Activated naive CD8-positive, alpha-beta T cell treated with anti-CD3 and anti-CD28 coated beads for 36 hours (primary cell): Measurements from ENCODE around the gene CT45A7. TPM values are rescaled to one million over a fixed set of nuclear protein-coding genes. Genes with fewer than 3 reads are reported as not detected.
"Not testable (repeated sequence)": the region's sequence is repeated elsewhere in the genome, so short reads cannot be mapped to it uniquely, and the experiment has no call there.

ENCODE experiments used
- DNase-seq: peaks from one replicate; pipeline ENCODE4 v3.0.0; 2021
- H3K27ac Mint-ChIP-seq: one replicate; pipeline ENCODE4 v1.8.0; 2022; ENCODE audit warnings: mild to moderate bottlenecking, moderate library complexity, mixed read lengths
- H3K27me3 Mint-ChIP-seq: one replicate; pipeline ENCODE4 v1.8.0; 2022; ENCODE audit warnings: mild to moderate bottlenecking, mixed read lengths
- H3K36me3 Mint-ChIP-seq: one replicate; pipeline ENCODE4 v1.8.0; 2021; ENCODE audit warnings: mild to moderate bottlenecking, mixed read lengths
- H3K4me1 Mint-ChIP-seq: one replicate; pipeline ENCODE4 v1.8.0; 2021; ENCODE audit warnings: mixed read lengths
- H3K4me3 Mint-ChIP-seq: one replicate; pipeline ENCODE4 v1.8.0; 2022; ENCODE audit warnings: mild to moderate bottlenecking, moderate library complexity, mixed read lengths
- H3K9me3 Mint-ChIP-seq: one replicate; pipeline ENCODE4 v1.8.0; 2022; ENCODE audit warnings: mixed read lengths
- total RNA-seq, 2 experiments: library from RNA; stranded (reverse); gene quantifications; one replicate each; pipeline ENCODE4 v1.2.3, GENCODE V29; 2021

CT45A7 gene, protein sequence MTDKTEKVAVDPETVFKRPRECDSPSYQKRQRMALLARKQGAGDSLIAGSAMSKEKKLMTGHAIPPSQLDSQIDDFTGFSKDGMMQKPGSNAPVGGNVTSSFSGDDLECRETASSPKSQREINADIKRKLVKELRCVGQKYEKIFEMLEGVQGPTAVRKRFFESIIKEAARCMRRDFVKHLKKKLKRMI
- not detected for total RNA-seq

DNA sequence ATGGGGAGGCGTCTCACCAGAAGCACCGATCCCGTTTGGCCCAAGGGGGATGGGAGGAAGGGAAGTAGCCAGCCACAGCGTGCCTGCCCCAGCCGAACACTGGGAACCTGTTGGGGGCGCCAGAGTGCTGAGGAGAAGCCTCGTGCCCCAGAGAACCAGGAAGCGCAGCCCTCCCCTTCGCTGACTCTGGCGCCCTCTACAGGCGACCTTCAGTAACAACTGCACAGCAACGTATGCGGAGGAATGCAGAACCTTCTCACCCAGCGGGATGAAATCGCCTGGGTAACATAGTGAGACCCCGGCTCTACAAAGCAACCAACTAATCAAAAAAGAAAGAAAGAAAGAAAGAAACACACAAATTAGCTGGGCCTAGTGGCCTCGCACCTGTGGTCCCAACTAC is at the start of gene CT45A7:
CT45A7 (minus strand) TSS at position 101 of the 400 bp plus-strand sequence. CDS start 3,747 bp downstream, outside the sequence.
- not testable (repeated sequence) for H3K4me3 Mint-ChIP-seq, H3K27me3 Mint-ChIP-seq, H3K36me3 Mint-ChIP-seq, H3K4me1 Mint-ChIP-seq, H3K9me3 Mint-ChIP-seq, DNase-seq, H3K27ac Mint-ChIP-seq

DNA sequence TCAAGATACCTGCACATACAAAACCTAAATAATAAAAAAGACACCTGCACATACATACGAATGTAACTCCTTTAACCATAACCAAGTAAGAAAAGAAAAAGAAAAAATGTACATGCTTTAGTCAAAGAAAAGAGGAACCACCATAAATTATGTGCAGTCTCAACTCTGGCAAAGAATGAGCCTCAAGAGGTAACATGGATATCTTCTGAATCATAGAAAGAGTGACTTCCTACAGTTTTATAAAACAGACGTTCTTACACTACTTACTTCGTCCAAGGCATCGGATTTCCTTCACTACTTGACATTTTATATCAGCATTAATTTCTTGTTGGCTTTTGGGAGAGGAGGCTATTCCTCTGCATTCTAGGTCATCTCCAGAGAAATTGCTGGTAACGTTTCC is 45.7 kb upstream of the CT45A7 start:
- H3K27ac Mint-ChIP-seq, H3K9me3 Mint-ChIP-seq, H3K4me1 Mint-ChIP-seq, H3K27me3 Mint-ChIP-seq, H3K36me3 Mint-ChIP-seq, DNase-seq, H3K4me3 Mint-ChIP-seq: not testable (repeated sequence)

DNA sequence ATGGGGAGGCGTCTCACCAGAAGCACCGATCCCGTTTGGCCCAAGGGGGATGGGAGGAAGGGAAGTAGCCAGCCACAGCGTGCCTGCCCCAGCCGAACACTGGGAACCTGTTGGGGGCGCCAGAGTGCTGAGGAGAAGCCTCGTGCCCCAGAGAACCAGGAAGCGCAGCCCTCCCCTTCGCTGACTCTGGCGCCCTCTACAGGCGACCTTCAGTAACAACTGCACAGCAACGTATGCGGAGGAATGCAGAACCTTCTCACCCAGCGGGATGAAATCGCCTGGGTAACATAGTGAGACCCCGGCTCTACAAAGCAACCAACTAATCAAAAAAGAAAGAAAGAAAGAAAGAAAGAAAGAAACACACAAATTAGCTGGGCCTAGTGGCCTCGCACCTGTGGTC is 34.6 kb upstream of the CT45A7 start, which contains the start of gene CT45A9:
CT45A9 (minus strand) TSS at position 101 of the 400 bp plus-strand sequence. CDS start 3,751 bp downstream, outside the sequence.
- H3K4me3 Mint-ChIP-seq, H3K36me3 Mint-ChIP-seq, H3K9me3 Mint-ChIP-seq, H3K4me1 Mint-ChIP-seq, H3K27ac Mint-ChIP-seq, H3K27me3 Mint-ChIP-seq, DNase-seq: not testable (repeated sequence)

DNA sequence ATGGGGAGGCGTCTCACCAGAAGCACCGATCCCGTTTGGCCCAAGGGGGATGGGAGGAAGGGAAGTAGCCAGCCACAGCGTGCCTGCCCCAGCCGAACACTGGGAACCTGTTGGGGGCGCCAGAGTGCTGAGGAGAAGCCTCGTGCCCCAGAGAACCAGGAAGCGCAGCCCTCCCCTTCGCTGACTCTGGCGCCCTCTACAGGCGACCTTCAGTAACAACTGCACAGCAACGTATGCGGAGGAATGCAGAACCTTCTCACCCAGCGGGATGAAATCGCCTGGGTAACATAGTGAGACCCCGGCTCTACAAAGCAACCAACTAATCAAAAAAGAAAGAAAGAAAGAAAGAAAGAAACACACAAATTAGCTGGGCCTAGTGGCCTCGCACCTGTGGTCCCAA is 17.4 kb upstream of the CT45A7 start, which contains the start of gene CT45A8:
CT45A8 (minus strand) TSS at position 101 of the 400 bp plus-strand sequence. CDS start 3,755 bp downstream, outside the sequence.
- not testable (repeated sequence) for DNase-seq, H3K36me3 Mint-ChIP-seq, H3K27me3 Mint-ChIP-seq, H3K9me3 Mint-ChIP-seq, H3K4me3 Mint-ChIP-seq, H3K4me1 Mint-ChIP-seq, H3K27ac Mint-ChIP-seq

DNA sequence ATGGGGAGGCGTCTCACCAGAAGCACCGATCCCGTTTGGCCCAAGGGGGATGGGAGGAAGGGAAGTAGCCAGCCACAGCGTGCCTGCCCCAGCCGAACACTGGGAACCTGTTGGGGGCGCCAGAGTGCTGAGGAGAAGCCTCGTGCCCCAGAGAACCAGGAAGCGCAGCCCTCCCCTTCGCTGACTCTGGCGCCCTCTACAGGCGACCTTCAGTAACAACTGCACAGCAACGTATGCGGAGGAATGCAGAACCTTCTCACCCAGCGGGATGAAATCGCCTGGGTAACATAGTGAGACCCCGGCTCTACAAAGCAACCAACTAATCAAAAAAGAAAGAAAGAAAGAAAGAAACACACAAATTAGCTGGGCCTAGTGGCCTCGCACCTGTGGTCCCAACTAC is 17.2 kb downstream of the CT45A7 start, which contains the start of gene CT45A2:
CT45A2 (minus strand) TSS at position 101 of the 400 bp plus-strand sequence. CDS start 3,747 bp downstream, outside the sequence.
- H3K27me3 Mint-ChIP-seq, DNase-seq, H3K4me3 Mint-ChIP-seq, H3K36me3 Mint-ChIP-seq, H3K4me1 Mint-ChIP-seq, H3K27ac Mint-ChIP-seq, H3K9me3 Mint-ChIP-seq: not testable (repeated sequence)

DNA sequence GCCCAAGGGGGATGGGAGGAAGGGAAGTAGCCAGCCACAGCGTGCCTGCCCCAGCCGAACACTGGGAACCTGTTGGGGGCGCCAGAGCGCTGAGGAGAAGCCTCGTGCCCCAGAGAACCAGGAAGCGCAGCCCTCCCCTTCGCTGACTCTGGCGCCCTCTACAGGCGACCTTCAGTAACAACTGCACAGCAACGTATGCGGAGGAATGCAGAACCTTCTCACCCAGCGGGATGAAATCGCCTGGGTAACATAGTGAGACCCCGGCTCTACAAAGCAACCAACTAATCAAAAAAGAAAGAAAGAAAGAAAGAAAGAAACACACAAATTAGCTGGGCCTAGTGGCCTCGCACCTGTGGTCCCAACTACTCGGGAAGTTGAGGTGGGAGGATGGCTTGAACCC is 34.4 kb downstream of the CT45A7 start, which contains the start of gene CT45A6:
CT45A6 (minus strand) TSS at position 101 of the 400 bp plus-strand sequence. CDS start 3,794 bp downstream, outside the sequence.
- H3K9me3 Mint-ChIP-seq, H3K4me1 Mint-ChIP-seq, H3K27me3 Mint-ChIP-seq, H3K4me3 Mint-ChIP-seq, DNase-seq, H3K27ac Mint-ChIP-seq, H3K36me3 Mint-ChIP-seq: not testable (repeated sequence)

DNA sequence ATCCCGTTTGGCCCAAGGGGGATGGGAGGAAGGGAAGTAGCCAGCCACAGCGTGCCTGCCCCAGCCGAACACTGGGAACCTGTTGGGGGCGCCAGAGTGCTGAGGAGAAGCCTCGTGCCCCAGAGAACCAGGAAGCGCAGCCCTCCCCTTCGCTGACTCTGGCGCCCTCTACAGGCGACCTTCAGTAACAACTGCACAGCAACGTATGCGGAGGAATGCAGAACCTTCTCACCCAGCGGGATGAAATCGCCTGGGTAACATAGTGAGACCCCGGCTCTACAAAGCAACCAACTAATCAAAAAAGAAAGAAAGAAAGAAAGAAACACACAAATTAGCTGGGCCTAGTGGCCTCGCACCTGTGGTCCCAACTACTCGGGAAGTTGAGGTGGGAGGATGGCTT is 51.7 kb downstream of the CT45A7 start, which contains the start of gene CT45A5:
CT45A5 (minus strand) TSS at position 101 of the 400 bp plus-strand sequence. CDS start 3,774 bp downstream, outside the sequence.
- H3K27ac Mint-ChIP-seq, DNase-seq, H3K36me3 Mint-ChIP-seq, H3K9me3 Mint-ChIP-seq, H3K4me1 Mint-ChIP-seq, H3K4me3 Mint-ChIP-seq, H3K27me3 Mint-ChIP-seq: not testable (repeated sequence)

Other genes starting within 250 kb of the CT45A7 start
- not detected for gene CT45A1, start 123.6 kb downstream of the CT45A7 start, total RNA-seq
- not detected for gene CT45A3, start 69.1 kb downstream of the CT45A7 start, total RNA-seq
- gene CT45A5, start 51.8 kb downstream of the CT45A7 start, total RNA-seq = not detected
- not detected for gene CT45A6, start 34.5 kb downstream of the CT45A7 start, total RNA-seq
- gene CT45A2, start 17.3 kb downstream of the CT45A7 start, total RNA-seq = not detected
- gene CT45A8, start 17.3 kb upstream of the CT45A7 start, total RNA-seq = not detected
- not detected for gene CT45A9, start 34.5 kb upstream of the CT45A7 start, total RNA-seq
- gene CT45A10, start 56.2 kb upstream of the CT45A7 start, total RNA-seq = not detected
- not detected for gene SAGE1, start 56.4 kb upstream of the CT45A7 start, total RNA-seq
- 10 to 100 TPM; 20.4 to 20.5 TPM for gene MMGT1, start 136.7 kb upstream of the CT45A7 start, total RNA-seq
- 10 to 100 TPM; 10.7 to 11.7 TPM for gene SLC9A6, start 148.2 kb upstream of the CT45A7 start, total RNA-seq